BE2C (cell line): Measurements from ENCODE around the gene COCH.

Experiments
- DNase-seq: peaks from one replicate; pipeline ENCODE4 v3.0.0-alpha.2; 2020
- H3K27me3 ChIP-seq: fragments of 250-450 bp; sonication (Bioruptor Pico); 2 replicates; pipeline ENCODE4 v1.5.1; 2020; ENCODE audit warnings: mild to moderate bottlenecking
- H3K36me3 ChIP-seq: fragments of 250-450 bp; sonication (Bioruptor Pico); 2 replicates; pipeline ENCODE4 v1.5.1; 2020; ENCODE audit warnings: mild to moderate bottlenecking
- H3K4me1 ChIP-seq: fragments of 250-450 bp; sonication (Bioruptor Pico); 2 replicates; pipeline ENCODE4 v1.5.1; 2020
- H3K4me3 ChIP-seq: 2 replicates; pipeline ENCODE4 v1.5.1; 2011; ENCODE audit warnings: low read depth, low read length
- H3K9me3 ChIP-seq: fragments of 250-450 bp; sonication (Bioruptor Pico); 2 replicates; pipeline ENCODE4 v1.5.1; 2020
- CTCF ChIP-seq: IDR thresholded peaks from 2 replicates; pipeline ENCODE4 v1.5.1; 2012; ENCODE audit warnings: mild to moderate bottlenecking, low read depth, low read length

Gene COCH

GRCh38 chr14:30883508-30884294 lies 9.3 kb downstream of the COCH start:
- Histone ChIP-seq H3K4me1 (no peaks in the 10 kb centered on the region), H3K36me3 (no peaks in the 10 kb centered on the region), H3K27me3 (no peaks in the 10 kb centered on the region), H3K4me3 (no peak overlapping the region), H3K9me3 (no peaks in the 10 kb centered on the region)
- DNase-seq, result no peak
- no peak for TF ChIP-seq CTCF

GRCh38 chr14:30884901-30885300 lies 10.5 kb downstream of the COCH start:
- H3K27me3 ChIP-seq, result no peaks in the 10 kb centered on the region
- H3K9me3 ChIP-seq, result no peaks in the 10 kb centered on the region
- no peak overlapping the region for H3K4me3 ChIP-seq
- no peaks in the 10 kb centered on the region for H3K36me3 ChIP-seq
- TF ChIP-seq CTCF, result no peak
- H3K4me1 ChIP-seq, result no peaks in the 10 kb centered on the region
- no peak for DNase-seq

- Histone ChIP-seq H3K9me3 (no peaks in the 10 kb centered on the region), H3K4me3 (no peak overlapping the region), H3K4me1 (no peaks in the 10 kb centered on the region), H3K27me3 (no peaks in the 10 kb centered on the region), H3K36me3 (no peaks in the 10 kb centered on the region)
- TF ChIP-seq CTCF, result no peak
- DNase-seq, result no peak
Measured at GRCh38 chr14:30885840-30886740, 11.7 kb downstream of the COCH start.

GRCh38 chr14:30888480-30889243 lies 14.3 kb downstream of the COCH start:
- H3K4me1 ChIP-seq, result no peaks in the 10 kb centered on the region
- no peaks in the 10 kb centered on the region for H3K9me3 ChIP-seq
- no peaks in the 10 kb centered on the region for H3K27me3 ChIP-seq
- no peak for DNase-seq
- TF ChIP-seq CTCF, result no peak
- H3K36me3 ChIP-seq, result no peaks in the 10 kb centered on the region; the same call in 1 of the 2 replicates
- no peak overlapping the region for H3K4me3 ChIP-seq

- Histone ChIP-seq H3K4me3 (no peak overlapping the region), H3K9me3 (no peaks in the 10 kb centered on the region), H3K36me3 (no peaks in the 10 kb centered on the region; the same call in 1 of the 2 replicates), H3K27me3 (no peaks in the 10 kb centered on the region), H3K4me1 (no peaks in the 10 kb centered on the region)
- TF ChIP-seq CTCF, result no peak
- no peak for DNase-seq
Measured at GRCh38 chr14:30889244-30889594, 14.9 kb downstream of the COCH start.
